GM23338 (cell line): Measurements from ENCODE around the gene XYLT1. TPM values are rescaled to one million over a fixed set of nuclear protein-coding genes. Genes with fewer than 3 reads are reported as not detected.

ENCODE experiments used
- ATAC-seq: fragments of 200-7000 bp; cut with Tn5 transposase; 3 replicates; pipeline ENCODE4 v1.9.1; 2020
- DNase-seq: peaks from one replicate; pipeline ENCODE4 v3.0.0-alpha.2; 2015; ENCODE audit warnings: low spot score
- H2AFZ ChIP-seq: fragments of 200-600 bp; sonication (generic); 2 replicates; pipeline ENCODE4 v1.8.0; 2016; ENCODE audit warnings: antibody characterized with exemption, mild to moderate bottlenecking, moderate library complexity
- H3F3A ChIP-seq: fragments of 200-600 bp; sonication (generic); replicated peaks from 2 replicates; pipeline ENCODE4 v1.8.0; 2017; ENCODE audit warnings: antibody characterized with exemption, mixed run types, low read depth
- H3K27ac ChIP-seq: fragments of 200-600 bp; sonication (generic); 2 replicates; pipeline ENCODE4 v1.6.1; 2016; ENCODE audit warnings: low read depth
- H3K27me3 ChIP-seq: fragments of 200-600 bp; sonication (generic); 2 replicates; pipeline ENCODE4 v1.8.0; 2016; ENCODE audit warnings: mild to moderate bottlenecking, mixed run types, moderate library complexity; ENCODE audit not compliant: insufficient read depth
- H3K36me3 ChIP-seq: fragments of 200-600 bp; sonication (generic); 2 replicates; pipeline ENCODE4 v1.8.0; 2016; ENCODE audit warnings: mild to moderate bottlenecking; ENCODE audit not compliant: insufficient read depth
- H3K4me1 ChIP-seq: fragments of 200-600 bp; sonication (generic); 2 replicates; pipeline ENCODE4 v1.8.0; 2016; ENCODE audit warnings: mild to moderate bottlenecking, moderate library complexity; ENCODE audit not compliant: insufficient read depth
- H3K4me2 ChIP-seq: fragments of 200-600 bp; sonication (generic); 2 replicates; pipeline ENCODE4 v1.7.1; 2017; ENCODE audit warnings: mixed run types
- H3K4me3 ChIP-seq: fragments of 200-600 bp; sonication (generic); 2 replicates; pipeline ENCODE4 v1.6.1; 2016; ENCODE audit warnings: mixed run types
- H3K79me2 ChIP-seq: fragments of 200-600 bp; sonication (generic); replicated peaks from 2 replicates; pipeline ENCODE4 v1.8.0; 2017; ENCODE audit warnings: mild to moderate bottlenecking; ENCODE audit not compliant: insufficient read depth
- H3K9me2 ChIP-seq: fragments of 200-600 bp; sonication (generic); 2 replicates; pipeline ENCODE4 v1.8.0; 2017; ENCODE audit not compliant: insufficient read depth
- H4K20me1 ChIP-seq: fragments of 200-600 bp; sonication (generic); replicated peaks from 2 replicates; pipeline ENCODE4 v1.8.0; 2017; ENCODE audit warnings: mild to moderate bottlenecking; ENCODE audit not compliant: insufficient read depth
- H3K27ac Mint-ChIP-seq: 2 replicates; pipeline ENCODE4 v1.8.0; 2020; ENCODE audit warnings: inconsistent platforms, mild to moderate bottlenecking, moderate library complexity, mixed read lengths
- H3K27me3 Mint-ChIP-seq: 3 replicates; pipeline ENCODE4 v1.8.0; 2022; ENCODE audit warnings: low read depth, mild to moderate bottlenecking, moderate library complexity, mixed read lengths, inconsistent platforms; ENCODE audit not compliant: insufficient read depth, poor library complexity
- H3K36me3 Mint-ChIP-seq: 3 replicates; pipeline ENCODE4 v1.8.0; 2021; ENCODE audit warnings: low read depth, mild to moderate bottlenecking, inconsistent platforms, moderate library complexity, mixed read lengths
- H3K4me1 Mint-ChIP-seq: 3 replicates; pipeline ENCODE4 v1.8.0; 2020; ENCODE audit warnings: mild to moderate bottlenecking, inconsistent platforms, mixed read lengths
- H3K4me3 Mint-ChIP-seq: 3 replicates; pipeline ENCODE4 v1.8.0; 2021; ENCODE audit warnings: moderate library complexity, mild to moderate bottlenecking, inconsistent platforms, mixed read lengths
- H3K9me3 Mint-ChIP-seq: 3 replicates; pipeline ENCODE4 v1.8.0; 2020; ENCODE audit warnings: moderate library complexity, mild to moderate bottlenecking, inconsistent platforms, mixed read lengths
- CREB1 ChIP-seq: fragments of 250-450 bp; sonication (Bioruptor Pico); IDR thresholded peaks from 2 replicates; pipeline ENCODE4 v1.5.0; 2020; ENCODE audit warnings: low read depth, mild to moderate bottlenecking, moderate library complexity
- ETS1 ChIP-seq: IDR thresholded peaks from 2 replicates; pipeline ENCODE4 v1.6.1; 2016; ENCODE audit warnings: antibody characterized with exemption
- EZH2 ChIP-seq: fragments of 200-600 bp; sonication (generic); IDR thresholded peaks from one replicate; pipeline ENCODE4 v1.8.0; 2017; ENCODE audit warnings: antibody characterized with exemption, mild to moderate bottlenecking, low read depth; ENCODE audit not compliant: unreplicated experiment
- EZH2phosphoT487 ChIP-seq: fragments of 200-600 bp; sonication (generic); IDR thresholded peaks from one replicate; pipeline ENCODE4 v1.8.1; 2018; ENCODE audit warnings: antibody characterized with exemption; ENCODE audit not compliant: unreplicated experiment
- JUNB ChIP-seq: IDR thresholded peaks from one replicate; pipeline ENCODE4 v1.6.1; 2016; ENCODE audit warnings: antibody characterized with exemption; ENCODE audit not compliant: unreplicated experiment
- NANOG ChIP-seq: IDR thresholded peaks from 2 replicates; pipeline ENCODE4 v1.6.1; 2016; ENCODE audit warnings: antibody characterized with exemption, borderline replicate concordance
- POLR2AphosphoS5 ChIP-seq: IDR thresholded peaks from 2 replicates; pipeline ENCODE4 v1.6.1; 2016; ENCODE audit warnings: antibody characterized with exemption, low read depth
- REST ChIP-seq: IDR thresholded peaks from one replicate; pipeline ENCODE4 v1.6.1; 2018; ENCODE audit warnings: antibody characterized with exemption; ENCODE audit not compliant: unreplicated experiment
- STAT1 ChIP-seq: IDR thresholded peaks from one replicate; pipeline ENCODE4 v1.6.1; 2016; ENCODE audit warnings: antibody characterized with exemption; ENCODE audit not compliant: unreplicated experiment
- ZNF114 ChIP-seq: fragments of 250-450 bp; sonication (Bioruptor Pico); IDR thresholded peaks from 2 replicates; pipeline ENCODE4 v1.5.0; 2020; ENCODE audit warnings: mild to moderate bottlenecking, moderate library complexity
- ZNF331 ChIP-seq: fragments of 250-450 bp; sonication (Bioruptor Pico); IDR thresholded peaks from 2 replicates; pipeline ENCODE4 v1.5.0; 2020; ENCODE audit warnings: low read depth, mild to moderate bottlenecking, moderate library complexity
- ZNF462 ChIP-seq: fragments of 250-450 bp; sonication (Bioruptor Pico); IDR thresholded peaks from 2 replicates; pipeline ENCODE4 v1.5.0; 2020; ENCODE audit warnings: mild to moderate bottlenecking, moderate library complexity
- polyA plus RNA-seq: library from polyadenylated mRNA; unstranded; fragments of >200 nt; fragmentation: Nextera tagmentation; extraction: Ambion mirVana; gene quantifications from 2 replicates; pipeline ENCODE4 v1.2.1, GENCODE V29; 2016
- total RNA-seq: library from RNA; depleted of rRNA; stranded (reverse); fragments of >200 nt; shearing (Covaris generic); gene quantifications from 2 replicates; pipeline ENCODE4 v1.2.3, GENCODE V29; 2014
- TF ChIP-seq, protein P1 (sequence below), 2 experiments: fragments of 200-600 bp in 1 of 2; sonication (generic) in 1 of 2; conservative IDR thresholded peaks; 2 replicates each; pipeline versions ENCODE4 v1.5.1 to v1.6.1; 2016 to 2017; ENCODE audit warnings: antibody characterized with exemption in 2 of 2, low read depth in 2 of 2, mild to moderate bottlenecking in 2 of 2, moderate library complexity in 1 of 2

XYLT1 gene
- total and polyA plus RNA-seq, 2 experiments from 2014 or later = 3.5 to 24.7 TPM

- Mint-ChIP-seq H3K27ac (no peak overlapping the region), H3K9me3 (no peaks in the 10 kb centered on the region)
- 0 out of 2 replicates have a peak, but pooled peaks cover 4% of the 10 kb centered on the region for H3K4me1 ChIP-seq
Measured at GRCh38 chr16:17282247-17282646, 188.5 kb downstream of the XYLT1 start.

More at GRCh38 chr16:17282247-17282646, 188.5 kb downstream of the XYLT1 start:
- no peaks in the 10 kb centered on the region for H3K36me3 ChIP-seq
- H4K20me1 ChIP-seq = peaks cover 11% of the 10 kb centered on the region; the same call in 1 of the 2 replicates
- H3K79me2 ChIP-seq = peaks cover 14% of the 10 kb centered on the region
- Mint-ChIP-seq H3K4me1 (peaks cover 17% of the 10 kb centered on the region), H3K27me3 (peaks cover 2% of the 10 kb centered on the region), H3K36me3 (no peaks in the 10 kb centered on the region), H3K4me3 (no peak overlapping the region)
- no peak overlapping the region for H3K27ac ChIP-seq
- H3K27me3 ChIP-seq = no peaks in the 10 kb centered on the region
- H3F3A ChIP-seq = no peaks in the 10 kb centered on the region
- no peak for ATAC-seq
- DNase-seq = no peak
- no peaks in the 10 kb centered on the region for H3K9me2 ChIP-seq
- no peak for TF ChIP-seq REST
- no peak for TF ChIP-seq EZH2
- TF ChIP-seq ZNF331 = no peak
- TF ChIP-seq, protein P1, sequence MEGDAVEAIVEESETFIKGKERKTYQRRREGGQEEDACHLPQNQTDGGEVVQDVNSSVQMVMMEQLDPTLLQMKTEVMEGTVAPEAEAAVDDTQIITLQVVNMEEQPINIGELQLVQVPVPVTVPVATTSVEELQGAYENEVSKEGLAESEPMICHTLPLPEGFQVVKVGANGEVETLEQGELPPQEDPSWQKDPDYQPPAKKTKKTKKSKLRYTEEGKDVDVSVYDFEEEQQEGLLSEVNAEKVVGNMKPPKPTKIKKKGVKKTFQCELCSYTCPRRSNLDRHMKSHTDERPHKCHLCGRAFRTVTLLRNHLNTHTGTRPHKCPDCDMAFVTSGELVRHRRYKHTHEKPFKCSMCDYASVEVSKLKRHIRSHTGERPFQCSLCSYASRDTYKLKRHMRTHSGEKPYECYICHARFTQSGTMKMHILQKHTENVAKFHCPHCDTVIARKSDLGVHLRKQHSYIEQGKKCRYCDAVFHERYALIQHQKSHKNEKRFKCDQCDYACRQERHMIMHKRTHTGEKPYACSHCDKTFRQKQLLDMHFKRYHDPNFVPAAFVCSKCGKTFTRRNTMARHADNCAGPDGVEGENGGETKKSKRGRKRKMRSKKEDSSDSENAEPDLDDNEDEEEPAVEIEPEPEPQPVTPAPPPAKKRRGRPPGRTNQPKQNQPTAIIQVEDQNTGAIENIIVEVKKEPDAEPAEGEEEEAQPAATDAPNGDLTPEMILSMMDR (conservative IDR thresholded peaks at IDR 0.05; ENCODE audit: low read depth in 2 of 2) = no peak
- no peak for TF ChIP-seq JUNB
- no peak for TF ChIP-seq ZNF462 (CRISPR knock-in tag)
- no peak for TF ChIP-seq STAT1
- TF ChIP-seq ZNF114 = no peak
- no peak for TF ChIP-seq NANOG
- TF ChIP-seq ETS1 = no peak
- TF ChIP-seq EZH2phosphoT487 = no peak
- TF ChIP-seq POLR2AphosphoS5 = no peak
- TF ChIP-seq CREB1 (CRISPR knock-in tag) = no peak
- H3K4me3 ChIP-seq = no peak overlapping the region
- no peak overlapping the region for H2AFZ ChIP-seq
- no peak overlapping the region for H3K4me2 ChIP-seq
